ENCODE results near the gene KIF6.
"Not testable (repeated sequence)": the region's sequence is repeated elsewhere in the genome, so short reads cannot be mapped to it uniquely, and the experiment has no call there.

KIF6 gene
- 0 to 0.36 (median 0) reads per million in 4 experiments for total RNA-seq

DNA sequence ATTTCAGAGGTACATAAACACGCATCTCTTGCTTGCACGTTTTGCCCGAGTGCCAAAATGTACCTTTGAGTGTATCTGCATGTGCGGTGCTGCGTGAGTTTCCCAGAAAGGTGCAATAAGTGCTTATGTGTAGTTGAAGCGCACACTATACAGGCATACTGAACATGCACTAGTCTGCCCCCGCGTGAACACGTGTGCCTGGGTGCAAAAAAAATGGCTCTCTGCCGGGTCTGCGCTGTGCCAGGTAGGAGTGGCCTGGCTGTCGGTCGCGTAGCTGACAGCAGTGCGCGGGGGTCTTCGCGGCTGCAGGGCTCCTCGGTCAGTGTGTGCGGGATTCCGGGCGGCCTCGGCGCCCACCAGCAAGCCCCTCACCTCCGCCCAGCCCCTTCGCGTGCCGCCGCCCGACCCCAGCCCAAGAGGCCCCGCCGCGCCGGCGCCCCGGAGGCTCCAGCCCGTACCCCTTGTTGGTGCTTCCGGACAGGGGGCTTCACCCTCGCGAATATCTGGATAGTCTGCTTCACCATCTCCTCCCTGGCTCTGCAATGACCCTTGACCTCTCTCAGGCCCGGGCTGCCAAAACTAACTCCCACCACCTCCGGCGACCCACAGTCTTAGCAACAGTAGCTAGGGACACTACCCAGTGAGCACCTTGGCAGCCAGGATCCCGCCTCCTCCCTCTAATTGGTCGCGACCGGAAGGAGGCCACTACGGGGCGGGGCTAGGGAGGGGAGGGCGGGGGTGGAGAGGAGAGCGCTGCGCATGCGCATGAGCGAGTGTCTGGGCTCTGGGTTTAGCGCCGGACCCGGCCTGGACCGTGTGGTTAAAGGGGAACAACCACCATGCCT is at the start of gene KIF6:
TSS of gene KIF6 (minus strand) at position 622 of the 845 bp plus-strand sequence. CDS start at position 524, 98 bp downstream.
- peak; percentile 74 for DNase-seq

DNA sequence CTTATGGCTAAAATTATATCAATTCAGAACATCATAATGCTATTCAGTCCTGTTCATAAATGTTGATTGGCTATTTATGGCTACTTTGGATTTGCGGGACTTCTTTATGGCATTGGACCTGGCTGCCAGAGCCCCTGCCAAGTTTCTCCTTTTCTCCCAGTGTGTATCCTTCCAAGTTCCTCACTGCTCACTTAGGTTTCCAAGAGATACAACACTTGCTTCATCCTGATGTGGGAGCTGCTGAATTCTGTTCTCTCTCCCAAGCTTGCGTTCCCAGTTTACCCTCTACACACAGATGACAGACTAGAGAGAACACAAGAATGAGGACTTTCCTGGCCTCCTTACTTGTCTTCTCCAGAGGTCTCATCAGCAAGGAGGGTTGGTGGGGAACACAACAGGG is 48.6 kb upstream of the KIF6 start:
- DNase-seq, result no peak

- no peak for DNase-seq
Measured at GRCh38 chr6:39772559-39773273, 47.5 kb upstream of the KIF6 start.

DNA sequence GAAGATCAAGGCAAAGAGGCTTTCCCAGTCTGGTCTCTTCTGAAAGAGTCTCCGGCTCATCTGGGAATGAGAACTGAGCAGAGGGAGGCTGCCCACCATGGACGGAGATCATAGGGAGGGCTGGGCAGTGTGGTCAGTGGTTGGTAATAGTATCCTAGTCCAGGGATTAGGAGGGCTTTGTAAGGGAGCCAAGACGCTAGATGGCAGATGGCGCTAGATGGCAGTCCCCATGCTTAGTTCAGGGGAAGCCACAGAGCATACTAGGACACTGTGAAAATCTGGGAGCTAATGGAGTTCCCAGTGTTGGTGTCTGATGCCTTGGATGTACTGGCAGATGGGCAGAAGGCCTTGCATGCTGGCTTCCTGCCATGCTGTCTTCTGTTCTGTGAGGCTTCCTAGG is 45.2 kb upstream of the KIF6 start:
- DNase-seq, result no peak

DNA sequence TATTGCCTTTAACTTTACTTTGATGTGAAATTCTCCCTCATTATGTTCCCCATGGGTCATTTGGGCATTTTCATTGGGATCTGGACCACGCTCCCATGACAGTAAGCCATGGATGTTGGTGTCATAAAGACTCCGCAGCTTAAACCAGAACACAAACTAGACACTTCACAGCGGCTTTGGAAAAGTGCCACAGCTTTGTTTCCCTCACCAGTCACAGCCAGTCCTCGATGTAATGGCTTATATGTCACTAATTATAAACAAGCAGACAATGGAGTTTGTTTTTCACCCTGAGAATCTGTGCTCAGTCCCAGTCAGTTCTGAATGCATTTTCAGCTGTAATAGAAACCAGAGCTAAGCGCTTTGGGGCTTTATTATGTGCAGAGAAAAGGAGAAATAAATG is 43.8 kb upstream of the KIF6 start:
- no peak for DNase-seq

GRCh38 chr6:39765508-39766065 is 40.4 kb upstream of the KIF6 start:
- no peak for DNase-seq

- DNase-seq, result no peak
Measured at GRCh38 chr6:39760226-39760952, 35.2 kb upstream of the KIF6 start.

GRCh38 chr6:39758905-39759605 is 33.8 kb upstream of the KIF6 start:
- no peak for DNase-seq

DNA sequence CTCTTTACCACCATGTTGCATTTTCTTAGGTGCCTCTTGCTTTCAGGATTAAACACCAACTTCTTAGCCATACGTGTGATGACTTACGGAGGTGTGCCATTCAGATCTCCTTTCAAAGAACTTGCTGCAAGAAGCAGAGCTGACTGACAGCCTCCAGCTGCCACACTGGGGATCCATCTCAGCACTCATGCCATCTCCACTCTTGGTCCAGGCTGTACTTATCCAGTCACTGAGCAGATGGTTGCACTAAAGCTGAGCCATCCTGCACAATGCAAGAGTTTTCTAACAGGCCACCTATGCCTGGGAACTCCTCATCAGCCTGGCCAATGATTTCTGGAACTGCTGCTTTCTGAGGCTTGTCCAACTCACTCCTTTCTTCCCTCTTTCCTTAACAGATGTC is 31.4 kb upstream of the KIF6 start:
- DNase-seq, result no peak

- no peak for DNase-seq
Measured at GRCh38 chr6:39755231-39755630, 30.0 kb upstream of the KIF6 start.

DNA sequence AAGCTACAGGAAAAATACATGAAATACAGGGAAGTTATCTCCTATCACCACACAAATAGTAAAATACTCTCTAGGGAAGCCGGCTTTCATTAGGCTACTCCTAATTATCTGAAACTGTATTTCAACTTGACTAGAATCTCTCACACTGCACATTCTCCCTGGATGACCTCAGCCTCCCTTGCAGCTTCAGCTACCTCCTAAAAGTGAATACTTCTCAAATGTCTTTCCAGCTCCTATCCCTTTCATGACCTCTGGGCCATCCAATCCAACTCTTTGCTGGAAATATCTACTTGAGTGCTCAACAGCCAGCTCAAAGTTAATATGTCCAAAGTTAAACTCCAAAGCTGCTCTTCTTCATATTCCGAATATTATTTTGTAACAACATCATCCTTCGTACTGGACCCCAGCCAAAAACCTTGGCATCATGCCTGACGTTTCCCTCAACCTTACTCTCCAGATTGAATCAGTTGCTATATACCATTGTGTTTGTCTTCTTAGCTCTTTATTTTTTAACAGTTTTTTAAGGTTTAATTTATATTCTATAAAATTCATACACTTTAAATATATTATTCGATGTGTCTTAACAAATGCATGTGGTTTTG is 29.4 kb upstream of the KIF6 start:
- no peak for DNase-seq

DNA sequence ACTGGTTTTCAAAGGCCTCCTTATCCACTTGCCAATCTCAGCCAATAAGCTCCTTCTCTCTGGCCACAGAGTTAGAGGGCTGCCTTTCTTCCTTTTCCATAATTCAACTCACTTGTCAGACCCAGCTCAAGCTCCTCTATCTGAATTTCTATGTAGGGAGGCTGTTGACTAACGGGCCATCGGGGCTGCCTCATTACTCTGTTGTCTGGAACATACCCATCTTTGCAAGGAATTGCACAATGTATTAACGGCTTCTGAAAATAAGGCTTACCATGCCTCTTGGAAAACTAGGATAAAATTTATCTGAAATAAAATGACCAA is 28.5 kb upstream of the KIF6 start:
- DNase-seq, result no peak

DNA sequence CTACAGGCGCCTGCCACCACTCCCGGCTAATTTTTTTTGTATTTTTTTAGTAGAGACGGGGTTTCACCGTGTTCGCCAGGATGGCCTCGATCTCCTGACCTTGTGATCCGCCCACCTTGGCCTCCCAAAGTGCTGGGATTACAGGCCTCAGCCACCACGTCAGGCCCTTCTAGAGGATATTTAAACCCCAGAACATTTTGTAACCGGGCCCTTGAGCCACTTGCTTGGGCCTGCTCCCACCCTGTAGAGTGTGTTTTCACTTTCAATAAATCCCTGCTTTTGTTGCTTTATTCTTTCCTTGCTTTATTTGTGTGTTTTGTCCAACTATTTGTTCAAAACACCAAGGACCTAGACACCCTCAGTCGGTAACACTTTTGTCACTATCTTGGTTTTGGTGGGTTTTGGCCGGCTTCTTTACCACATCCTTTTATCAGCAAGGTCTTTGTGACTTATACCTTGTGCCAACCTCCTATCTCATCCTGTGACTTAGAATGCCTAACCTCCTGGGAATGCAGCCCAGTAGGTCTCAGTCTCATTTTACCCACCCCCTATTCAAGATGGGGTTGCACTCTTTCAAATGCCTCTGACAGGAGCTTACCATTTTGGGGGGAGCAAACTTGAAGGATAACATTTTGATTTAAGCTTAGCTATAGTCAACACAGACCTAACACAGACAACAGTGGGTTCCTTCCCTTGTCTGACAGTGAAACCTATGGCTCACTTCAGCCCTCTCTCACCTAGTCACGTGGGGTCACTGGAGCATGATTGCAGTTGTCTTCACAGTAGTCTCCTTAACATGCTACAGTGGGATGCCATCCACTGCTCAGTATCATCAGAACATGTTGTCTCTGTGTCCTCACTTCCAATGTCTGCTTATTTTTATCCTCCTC is 27.9 kb upstream of the KIF6 start:
- DNase-seq, result no peak

DNA sequence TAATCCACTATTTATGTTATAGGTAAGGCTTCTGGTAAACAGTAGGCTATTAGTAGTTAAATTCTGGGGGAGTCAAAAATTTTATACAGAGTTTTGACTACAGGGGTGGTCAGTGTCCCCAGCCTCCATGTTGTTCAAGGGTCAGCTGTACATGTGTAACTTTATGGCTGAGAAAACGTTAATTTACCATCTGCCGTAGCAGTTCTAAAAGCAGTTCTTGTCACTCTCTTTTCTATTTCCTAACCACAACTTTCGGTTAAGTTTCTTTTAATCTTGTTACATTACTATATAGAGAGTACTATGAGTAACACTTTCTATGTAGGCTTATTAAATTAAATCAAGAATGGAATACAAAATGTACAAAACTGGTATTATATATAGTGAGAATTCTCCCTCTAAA is 21.6 kb upstream of the KIF6 start:
- DNase-seq, result no peak

GRCh38 chr6:39733704-39734103 is 8.5 kb upstream of the KIF6 start:
- no peak for DNase-seq

DNA sequence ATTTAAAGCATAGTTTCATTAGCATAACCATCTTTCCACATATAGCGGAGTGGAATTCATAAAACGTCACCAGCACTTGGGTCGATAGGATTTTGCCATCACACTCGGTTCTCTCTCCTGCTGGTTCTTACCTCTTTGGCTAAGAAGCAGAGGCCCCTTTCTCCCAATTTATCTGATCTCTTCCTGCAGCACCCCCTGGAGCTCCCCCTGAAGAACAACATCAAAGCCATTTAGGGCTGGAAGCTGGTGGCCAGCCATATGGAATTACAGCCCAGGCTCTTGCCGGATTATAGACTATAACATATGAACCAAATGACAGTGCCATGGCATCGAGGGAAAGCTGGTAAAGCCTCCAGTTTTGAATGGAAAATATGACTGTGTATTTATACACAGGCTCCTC is 6.4 kb upstream of the KIF6 start:
- DNase-seq, result no peak

DNA sequence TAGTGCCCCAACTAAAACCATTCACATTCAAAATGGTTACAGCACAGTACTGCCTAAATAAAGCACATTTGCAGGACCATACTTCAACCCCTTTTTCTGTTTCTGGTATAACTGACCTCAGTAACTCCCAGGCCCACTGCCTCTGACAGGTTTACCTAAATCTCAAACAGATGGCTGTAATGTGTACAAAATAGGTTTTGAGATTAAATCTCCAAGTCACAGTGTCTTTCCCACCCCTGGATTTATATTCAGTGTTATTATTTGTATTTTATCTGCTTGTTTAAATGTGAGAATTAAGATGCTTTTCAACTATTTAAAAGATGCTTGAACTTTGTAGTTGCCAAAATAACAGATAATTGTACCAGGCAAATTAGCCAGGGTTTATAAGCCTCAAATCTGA is 4.7 kb upstream of the KIF6 start:
- DNase-seq, result no peak

DNA sequence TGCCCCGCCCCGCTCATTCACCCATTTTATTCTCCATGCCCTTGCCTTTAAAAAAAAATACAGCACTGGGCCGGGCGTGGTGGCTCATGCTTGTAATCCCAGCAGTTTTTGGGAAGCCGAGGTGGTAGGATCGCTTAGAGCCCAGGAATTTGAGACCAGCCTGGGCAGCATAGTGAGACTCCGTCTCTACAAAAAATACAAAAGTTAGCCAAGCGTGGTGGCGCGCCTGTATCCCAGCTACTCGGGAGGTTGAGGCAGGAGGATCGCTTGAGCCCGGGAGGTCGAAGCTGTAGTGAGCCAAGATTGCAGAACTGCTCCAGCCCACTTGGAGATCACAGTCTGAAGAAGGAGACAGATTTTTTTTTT is 407 bp upstream of the KIF6 start:
- no peak for DNase-seq

- DNase-seq, result not testable (repeated sequence)
Measured at GRCh38 chr6:39723350-39723749, 1.9 kb downstream of the KIF6 start.

DNA sequence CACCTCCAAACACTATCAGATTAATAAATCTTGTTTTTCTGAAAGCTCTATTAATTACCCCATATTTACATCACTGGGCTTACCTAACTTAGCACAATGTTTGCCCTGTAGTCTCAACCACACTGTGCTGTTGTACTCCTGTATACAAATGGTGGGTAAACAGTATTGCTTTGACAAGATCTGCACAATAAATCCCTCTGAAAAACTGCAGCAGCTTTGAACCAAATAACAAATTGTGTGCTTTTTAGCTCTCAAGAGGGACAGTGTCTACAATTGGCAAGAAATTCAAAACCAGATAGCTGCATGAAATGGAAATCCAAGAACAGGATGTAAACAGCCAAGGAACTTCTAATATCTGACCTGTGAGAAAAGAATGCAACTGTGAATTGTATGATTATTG is 10.4 kb downstream of the KIF6 start:
- no peak for DNase-seq

- DNase-seq, result no peak
Measured at GRCh38 chr6:39707962-39708683, 17.1 kb downstream of the KIF6 start.
